ENCODE results near the gene PANK2.

PANK2 gene

DNA sequence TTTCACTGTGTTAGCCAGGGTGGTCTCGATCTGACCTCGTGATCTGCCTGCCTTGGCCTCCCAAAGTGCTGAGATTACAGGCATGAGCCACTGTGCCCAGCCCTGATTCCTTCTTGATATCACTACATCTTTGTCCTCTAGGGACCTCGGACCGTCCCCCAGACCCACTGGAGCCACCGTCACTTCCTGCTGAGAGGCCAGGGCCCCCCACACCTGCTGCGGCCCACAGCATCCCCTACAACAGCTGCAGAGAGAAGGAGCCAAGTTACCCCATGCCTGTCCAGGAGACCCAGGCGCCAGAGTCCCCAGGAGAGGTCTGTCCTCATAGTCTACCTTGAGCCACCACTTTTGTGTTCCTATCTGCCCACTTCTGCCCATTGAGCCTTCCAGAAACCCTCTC is 28.0 kb upstream of the PANK2 start:
- H3K9ac ChIP-seq (ENCODE audit: low read depth, low read length) = no peak overlapping the region
- TF ChIP-seq, protein P1, sequence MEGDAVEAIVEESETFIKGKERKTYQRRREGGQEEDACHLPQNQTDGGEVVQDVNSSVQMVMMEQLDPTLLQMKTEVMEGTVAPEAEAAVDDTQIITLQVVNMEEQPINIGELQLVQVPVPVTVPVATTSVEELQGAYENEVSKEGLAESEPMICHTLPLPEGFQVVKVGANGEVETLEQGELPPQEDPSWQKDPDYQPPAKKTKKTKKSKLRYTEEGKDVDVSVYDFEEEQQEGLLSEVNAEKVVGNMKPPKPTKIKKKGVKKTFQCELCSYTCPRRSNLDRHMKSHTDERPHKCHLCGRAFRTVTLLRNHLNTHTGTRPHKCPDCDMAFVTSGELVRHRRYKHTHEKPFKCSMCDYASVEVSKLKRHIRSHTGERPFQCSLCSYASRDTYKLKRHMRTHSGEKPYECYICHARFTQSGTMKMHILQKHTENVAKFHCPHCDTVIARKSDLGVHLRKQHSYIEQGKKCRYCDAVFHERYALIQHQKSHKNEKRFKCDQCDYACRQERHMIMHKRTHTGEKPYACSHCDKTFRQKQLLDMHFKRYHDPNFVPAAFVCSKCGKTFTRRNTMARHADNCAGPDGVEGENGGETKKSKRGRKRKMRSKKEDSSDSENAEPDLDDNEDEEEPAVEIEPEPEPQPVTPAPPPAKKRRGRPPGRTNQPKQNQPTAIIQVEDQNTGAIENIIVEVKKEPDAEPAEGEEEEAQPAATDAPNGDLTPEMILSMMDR (IDR thresholded peaks at IDR 0.05; ENCODE audit: borderline replicate concordance, extremely low read depth, low read length, poor library complexity, severe bottlenecking) = no peak
- no peak for TF ChIP-seq EZH2 (IDR thresholded peaks at IDR 0.05; ENCODE audit: borderline replicate concordance, low read depth, low read length, severe bottlenecking)
- no peak overlapping the region for H2AFZ ChIP-seq (ENCODE audit: low read depth, low read length)
- no peak overlapping the region for H3K27ac ChIP-seq (ENCODE audit: low read length)
- ATAC-seq (ENCODE audit: insufficient read depth, low read depth) (no peak), DNase-seq (no peak)
- H3K36me3 ChIP-seq (ENCODE audit: insufficient read depth, low read length) = peaks cover 93% of the 10 kb centered on the region
- H3K79me2 ChIP-seq (ENCODE audit: insufficient read depth, low read length) = peaks cover 9% of the 10 kb centered on the region; the same call in 1 of the 2 replicates
- H4K20me1 ChIP-seq (ENCODE audit: insufficient read depth, low read length) = peaks cover 23% of the 10 kb centered on the region
- H3K27me3 ChIP-seq (ENCODE audit: insufficient read depth, low read length, poor library complexity) = no peaks in the 10 kb centered on the region
- H3K4me1 ChIP-seq (ENCODE audit: insufficient read depth, low read length) = no peaks in the 10 kb centered on the region
- H3K4me2 ChIP-seq (ENCODE audit: insufficient read depth, low read length) = no peak overlapping the region
- H3K4me3 ChIP-seq (ENCODE audit: low read depth in 1 of 2, low read length in 2 of 2) = no peak overlapping the region
- no peaks in the 10 kb centered on the region for H3K9me3 ChIP-seq (ENCODE audit: insufficient read depth, low read length, severe bottlenecking)

DNA sequence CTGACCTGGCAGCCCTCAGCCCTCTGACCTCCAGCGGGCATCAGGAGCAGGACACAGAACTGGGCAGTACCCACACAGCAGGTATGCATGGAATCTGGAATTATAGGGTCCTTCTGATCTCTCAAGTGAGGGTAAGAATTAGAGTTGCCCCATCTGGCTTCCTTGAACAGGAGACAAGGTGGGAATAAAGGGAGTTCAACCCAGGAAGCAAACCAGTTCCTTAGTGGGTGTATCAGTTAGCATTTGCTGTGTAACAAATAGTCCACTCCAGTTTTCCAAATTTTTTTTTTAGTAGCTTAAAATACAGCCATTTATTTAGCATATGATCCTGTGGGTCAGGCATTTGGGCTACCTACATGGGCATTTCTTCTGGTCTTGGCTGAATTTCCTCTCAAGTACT is 26.9 kb upstream of the PANK2 start:
- H3K4me2 ChIP-seq (ENCODE audit: insufficient read depth, low read length) = no peak overlapping the region
- DNase-seq (no peak), ATAC-seq (ENCODE audit: insufficient read depth, low read depth) (no peak)
- peaks cover 94% of the 10 kb centered on the region for H3K36me3 ChIP-seq (ENCODE audit: insufficient read depth, low read length)
- H3K27me3 ChIP-seq (ENCODE audit: insufficient read depth, low read length, poor library complexity) = no peaks in the 10 kb centered on the region
- no peak overlapping the region for H3K27ac ChIP-seq (ENCODE audit: low read length)
- peaks cover 5% of the 10 kb centered on the region; the same call in 1 of the 2 replicates for H3K79me2 ChIP-seq (ENCODE audit: insufficient read depth, low read length)
- no peak overlapping the region for H2AFZ ChIP-seq (ENCODE audit: low read depth, low read length)
- peaks cover 24% of the 10 kb centered on the region for H4K20me1 ChIP-seq (ENCODE audit: insufficient read depth, low read length)
- H3K9ac ChIP-seq (ENCODE audit: low read depth, low read length) = no peak overlapping the region
- H3K4me3 ChIP-seq (ENCODE audit: low read depth in 1 of 2, low read length in 2 of 2) = no peak overlapping the region
- no peaks in the 10 kb centered on the region for H3K4me1 ChIP-seq (ENCODE audit: insufficient read depth, low read length)
- TF ChIP-seq, protein P1 (IDR thresholded peaks at IDR 0.05; ENCODE audit: borderline replicate concordance, extremely low read depth, low read length, poor library complexity, severe bottlenecking) = no peak
- TF ChIP-seq EZH2 (IDR thresholded peaks at IDR 0.05; ENCODE audit: borderline replicate concordance, low read depth, low read length, severe bottlenecking) = no peak
- no peaks in the 10 kb centered on the region for H3K9me3 ChIP-seq (ENCODE audit: insufficient read depth, low read length, severe bottlenecking)

DNA sequence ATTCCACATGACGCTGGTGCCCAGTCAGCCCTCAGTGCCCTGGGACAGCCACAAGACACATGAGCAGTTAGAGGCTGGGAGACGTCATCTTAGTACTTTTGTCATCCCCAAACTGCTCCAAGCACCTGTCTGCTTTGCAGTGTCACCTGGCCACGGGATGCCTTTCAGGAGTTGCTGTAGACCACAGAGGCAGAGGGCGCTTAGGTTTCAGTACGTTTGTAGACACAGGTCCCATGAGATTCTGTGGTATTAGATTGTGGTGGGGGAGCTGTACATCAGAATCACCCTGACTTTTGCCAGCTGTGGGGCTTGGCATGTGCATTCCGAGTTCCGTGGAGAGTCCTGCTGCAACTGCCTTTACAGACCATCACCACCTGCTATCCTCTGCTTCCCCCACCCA is 25.9 kb upstream of the PANK2 start:
- Histone ChIP-seq H3K4me1 (ENCODE audit: insufficient read depth, low read length) (no peaks in the 10 kb centered on the region), H3K9ac (ENCODE audit: low read depth, low read length) (no peak overlapping the region), H3K4me2 (ENCODE audit: insufficient read depth, low read length) (no peak overlapping the region), H3K36me3 (ENCODE audit: insufficient read depth, low read length) (peaks cover 93% of the 10 kb centered on the region), H3K27me3 (ENCODE audit: insufficient read depth, low read length, poor library complexity) (no peaks in the 10 kb centered on the region), H2AFZ (ENCODE audit: low read depth, low read length) (no peak overlapping the region), H3K79me2 (ENCODE audit: insufficient read depth, low read length) (no peaks in the 10 kb centered on the region), H3K27ac (ENCODE audit: low read length) (no peak overlapping the region), H3K9me3 (ENCODE audit: insufficient read depth, low read length, severe bottlenecking) (no peaks in the 10 kb centered on the region), H4K20me1 (ENCODE audit: insufficient read depth, low read length) (peaks cover 16% of the 10 kb centered on the region), H3K4me3 (ENCODE audit: low read depth in 1 of 2, low read length in 2 of 2) (no peak overlapping the region)
- peak; percentile 37 for DNase-seq
- ATAC-seq (ENCODE audit: insufficient read depth, low read depth) = peak; percentile 42; the same call in 2 of the 3 replicates
- no peak for TF ChIP-seq EZH2 (IDR thresholded peaks at IDR 0.05; ENCODE audit: borderline replicate concordance, low read depth, low read length, severe bottlenecking)
- TF ChIP-seq, protein P1 (IDR thresholded peaks at IDR 0.05; ENCODE audit: borderline replicate concordance, extremely low read depth, low read length, poor library complexity, severe bottlenecking) = no peak

DNA sequence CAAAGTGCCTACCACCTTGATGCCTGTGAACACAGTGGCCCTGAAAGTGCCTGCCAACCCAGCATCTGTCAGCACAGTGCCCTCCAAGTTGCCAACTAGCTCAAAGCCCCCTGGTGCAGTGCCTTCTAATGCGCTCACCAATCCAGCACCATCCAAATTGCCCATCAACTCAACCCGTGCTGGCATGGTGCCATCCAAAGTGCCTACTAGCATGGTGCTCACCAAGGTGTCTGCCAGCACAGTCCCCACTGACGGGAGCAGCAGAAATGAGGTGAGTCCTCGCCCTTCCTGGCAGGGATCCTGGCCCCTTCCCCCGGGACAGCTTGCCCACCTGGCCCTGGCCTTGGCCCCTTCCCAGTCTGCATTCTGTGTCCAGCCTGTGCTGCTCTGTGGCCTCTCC is 24.7 kb upstream of the PANK2 start:
- H3K79me2 ChIP-seq (ENCODE audit: insufficient read depth, low read length) = no peaks in the 10 kb centered on the region
- H3K9ac ChIP-seq (ENCODE audit: low read depth, low read length) = no peak overlapping the region
- H2AFZ ChIP-seq (ENCODE audit: low read depth, low read length) = no peak overlapping the region
- H3K4me1 ChIP-seq (ENCODE audit: insufficient read depth, low read length) = no peaks in the 10 kb centered on the region
- no peak overlapping the region for H3K4me2 ChIP-seq (ENCODE audit: insufficient read depth, low read length)
- no peaks in the 10 kb centered on the region for H3K27me3 ChIP-seq (ENCODE audit: insufficient read depth, low read length, poor library complexity)
- H3K27ac ChIP-seq (ENCODE audit: low read length) = no peak overlapping the region
- DNase-seq (no peak), ATAC-seq (ENCODE audit: insufficient read depth, low read depth) (no peak)
- TF ChIP-seq, protein P1 (IDR thresholded peaks at IDR 0.05; ENCODE audit: borderline replicate concordance, extremely low read depth, low read length, poor library complexity, severe bottlenecking) = no peak
- TF ChIP-seq EZH2 (IDR thresholded peaks at IDR 0.05; ENCODE audit: borderline replicate concordance, low read depth, low read length, severe bottlenecking) = no peak
- H3K9me3 ChIP-seq (ENCODE audit: insufficient read depth, low read length, severe bottlenecking) = no peaks in the 10 kb centered on the region
- H3K4me3 ChIP-seq (ENCODE audit: low read depth in 1 of 2, low read length in 2 of 2) = no peak overlapping the region
- peaks cover 16% of the 10 kb centered on the region for H4K20me1 ChIP-seq (ENCODE audit: insufficient read depth, low read length)
- peaks cover 85% of the 10 kb centered on the region for H3K36me3 ChIP-seq (ENCODE audit: insufficient read depth, low read length)
